Lower leg skin (tissue), 3 donors: ENCODE results near the gene NTM.

Experiments used
- POLR2A ChIP-seq, 2 donors: fragments of 450-650 bp; IDR thresholded peaks; one replicate each; pipeline ENCODE4 v1.6.1; 2016 to 2017; ENCODE audit warnings: antibody characterized with exemption in 2 of 2, mild to moderate bottlenecking in 1 of 2, moderate library complexity in 1 of 2
- TF ChIP-seq, protein P1 (sequence below), 3 donors: fragments of 450-650 bp; IDR thresholded peaks; one replicate each; pipeline ENCODE4 v1.5.1; 2016; ENCODE audit warnings: antibody characterized with exemption in 3 of 3, mild to moderate bottlenecking in 3 of 3, moderate library complexity in 2 of 3

DNA sequence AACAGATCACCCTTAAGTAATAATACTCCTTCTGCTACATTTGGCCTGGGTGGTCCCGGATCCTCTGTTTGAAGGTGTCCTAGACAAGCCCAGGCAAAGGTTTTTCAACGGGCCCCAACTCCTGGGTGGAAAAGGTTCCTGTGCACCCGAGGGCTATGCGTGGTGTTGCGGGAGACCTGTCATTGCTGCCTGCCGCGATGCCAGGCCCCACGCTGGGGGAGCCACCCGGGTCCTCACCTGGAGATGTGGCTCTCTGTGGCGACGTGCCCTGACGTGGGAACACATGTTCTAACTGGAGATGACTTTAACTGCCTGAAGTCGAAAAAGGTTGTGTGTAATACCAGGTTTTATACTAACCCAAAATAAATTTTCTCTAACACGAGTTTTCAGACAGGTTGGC lies 467.1 kb downstream of the NTM start:
- TF ChIP-seq, protein P1, sequence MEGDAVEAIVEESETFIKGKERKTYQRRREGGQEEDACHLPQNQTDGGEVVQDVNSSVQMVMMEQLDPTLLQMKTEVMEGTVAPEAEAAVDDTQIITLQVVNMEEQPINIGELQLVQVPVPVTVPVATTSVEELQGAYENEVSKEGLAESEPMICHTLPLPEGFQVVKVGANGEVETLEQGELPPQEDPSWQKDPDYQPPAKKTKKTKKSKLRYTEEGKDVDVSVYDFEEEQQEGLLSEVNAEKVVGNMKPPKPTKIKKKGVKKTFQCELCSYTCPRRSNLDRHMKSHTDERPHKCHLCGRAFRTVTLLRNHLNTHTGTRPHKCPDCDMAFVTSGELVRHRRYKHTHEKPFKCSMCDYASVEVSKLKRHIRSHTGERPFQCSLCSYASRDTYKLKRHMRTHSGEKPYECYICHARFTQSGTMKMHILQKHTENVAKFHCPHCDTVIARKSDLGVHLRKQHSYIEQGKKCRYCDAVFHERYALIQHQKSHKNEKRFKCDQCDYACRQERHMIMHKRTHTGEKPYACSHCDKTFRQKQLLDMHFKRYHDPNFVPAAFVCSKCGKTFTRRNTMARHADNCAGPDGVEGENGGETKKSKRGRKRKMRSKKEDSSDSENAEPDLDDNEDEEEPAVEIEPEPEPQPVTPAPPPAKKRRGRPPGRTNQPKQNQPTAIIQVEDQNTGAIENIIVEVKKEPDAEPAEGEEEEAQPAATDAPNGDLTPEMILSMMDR (IDR thresholded peaks at IDR 0.05): no peak
- TF ChIP-seq POLR2A (IDR thresholded peaks at IDR 0.05): no peak
